SU-DHL-6 (cell line): ENCODE data around the gene MATK.

ENCODE experiments used
- CTCF ChIP-seq: fragments of 200-600 bp; sonication (generic); IDR thresholded peaks from one replicate; pipeline ENCODE4 v1.5.1; 2017; ENCODE audit warnings: antibody characterized with exemption, mild to moderate bottlenecking, low read length, moderate library complexity; ENCODE audit not compliant: insufficient read depth, poor library complexity, severe bottlenecking
- EZH2phosphoT487 ChIP-seq: fragments of 200-600 bp; sonication (generic), shearing (Covaris generic); conservative IDR thresholded peaks from 2 replicates; pipeline ENCODE4 v1.6.1; 2018; ENCODE audit warnings: mild to moderate bottlenecking, antibody characterized with exemption, low read length, moderate library complexity, mixed read lengths

GRCh38 chr19:3822683-3823349 lies 36.6 kb upstream of the MATK start:
- TF ChIP-seq CTCF (no peak), EZH2phosphoT487 (no peak)
